SIG-M5 treated with dmso at 0.1 percent for 504 hours (cell line): Measurements from ENCODE around the gene CSF1R.

Source experiments
- DNase-seq: peaks from one replicate; lab custom pipeline; 2025; ENCODE audit not compliant: unreplicated experiment; lab: John Stamatoyannopoulos, UW

Gene CSF1R

GRCh38 chr5:150085950-150086715 is at the start of gene CSF1R:
TSS of gene CSF1R (minus strand) at chr5:150086554. CDS start at chr5:150086427, 127 bp downstream.
- peak; percentile 87 for DNase-seq

- DNase-seq, result no peak
Measured at GRCh38 chr5:150135557-150136304, 49.4 kb upstream of the CSF1R start.

- DNase-seq, result no peak
Measured at GRCh38 chr5:150134198-150134588, 47.8 kb upstream of the CSF1R start.

GRCh38 chr5:150133581-150134197 is 47.3 kb upstream of the CSF1R start:
- DNase-seq, result no peak

GRCh38 chr5:150132740-150133139 is 46.4 kb upstream of the CSF1R start:
- DNase-seq, result no peak

GRCh38 chr5:150131978-150132694 is 45.8 kb upstream of the CSF1R start:
- peak; percentile 68 for DNase-seq

- no peak for DNase-seq
Measured at GRCh38 chr5:150131461-150131860, 45.1 kb upstream of the CSF1R start.

- no peak for DNase-seq
Measured at GRCh38 chr5:150130493-150130922, 44.2 kb upstream of the CSF1R start.

GRCh38 chr5:150129813-150130492 is 43.6 kb upstream of the CSF1R start:
- DNase-seq, result peak; percentile 82

GRCh38 chr5:150129454-150129812 is 43.1 kb upstream of the CSF1R start:
- DNase-seq, result no peak

- DNase-seq, result no peak
Measured at GRCh38 chr5:150126921-150127265, 40.5 kb upstream of the CSF1R start.

- no peak for DNase-seq
Measured at GRCh38 chr5:150126199-150126920, 40.0 kb upstream of the CSF1R start.

- DNase-seq, result no peak
Measured at GRCh38 chr5:150125334-150125733, 39.0 kb upstream of the CSF1R start.

- DNase-seq, result no peak
Measured at GRCh38 chr5:150124596-150124995, 38.2 kb upstream of the CSF1R start.

GRCh38 chr5:150124111-150124557 is 37.8 kb upstream of the CSF1R start:
- peak; percentile 51 for DNase-seq

- peak; percentile 13 for DNase-seq
Measured at GRCh38 chr5:150123542-150123941, 37.2 kb upstream of the CSF1R start.

- DNase-seq, result no peak
Measured at GRCh38 chr5:150122536-150123481, 36.5 kb upstream of the CSF1R start.

GRCh38 chr5:150122158-150122510 is 35.8 kb upstream of the CSF1R start:
- DNase-seq, result peak; percentile 70
